ENCODE data around the gene AASS.

DNA sequence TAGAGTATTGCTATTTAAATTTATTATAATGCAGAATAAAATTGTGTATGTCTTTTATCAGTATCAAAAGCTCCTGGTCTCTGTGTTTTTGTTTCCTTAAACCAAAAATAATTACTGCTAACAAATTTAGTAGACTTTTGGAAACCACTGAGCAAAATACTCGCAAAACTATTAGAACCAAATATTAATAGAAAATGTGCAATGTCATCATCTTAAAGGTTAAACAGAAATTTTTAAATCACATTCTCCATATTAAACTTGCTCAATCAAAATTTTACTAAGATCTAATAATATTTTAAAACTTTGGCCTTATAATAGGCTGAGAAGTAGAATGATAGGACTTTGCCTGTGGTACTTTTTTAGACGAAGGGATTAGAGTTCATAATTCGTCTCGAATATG lies 48.4 kb downstream of the AASS start:
- TF ChIP-seq HNF4A (conservative IDR thresholded peaks at IDR 0.05) (no peak), RAD21 (IDR thresholded peaks at IDR 0.05) (no peak), GABPA (IDR thresholded peaks at IDR 0.05 in 1 of 2, conservative IDR thresholded peaks at IDR 0.05 in 1 of 2) (no peak), HNF4G (IDR thresholded peaks at IDR 0.05) (no peak), YY1 (IDR thresholded peaks at IDR 0.05) (no peak), FOXA1 (IDR thresholded peaks at IDR 0.05) (no peak)
- TF ChIP-seq, protein P1, sequence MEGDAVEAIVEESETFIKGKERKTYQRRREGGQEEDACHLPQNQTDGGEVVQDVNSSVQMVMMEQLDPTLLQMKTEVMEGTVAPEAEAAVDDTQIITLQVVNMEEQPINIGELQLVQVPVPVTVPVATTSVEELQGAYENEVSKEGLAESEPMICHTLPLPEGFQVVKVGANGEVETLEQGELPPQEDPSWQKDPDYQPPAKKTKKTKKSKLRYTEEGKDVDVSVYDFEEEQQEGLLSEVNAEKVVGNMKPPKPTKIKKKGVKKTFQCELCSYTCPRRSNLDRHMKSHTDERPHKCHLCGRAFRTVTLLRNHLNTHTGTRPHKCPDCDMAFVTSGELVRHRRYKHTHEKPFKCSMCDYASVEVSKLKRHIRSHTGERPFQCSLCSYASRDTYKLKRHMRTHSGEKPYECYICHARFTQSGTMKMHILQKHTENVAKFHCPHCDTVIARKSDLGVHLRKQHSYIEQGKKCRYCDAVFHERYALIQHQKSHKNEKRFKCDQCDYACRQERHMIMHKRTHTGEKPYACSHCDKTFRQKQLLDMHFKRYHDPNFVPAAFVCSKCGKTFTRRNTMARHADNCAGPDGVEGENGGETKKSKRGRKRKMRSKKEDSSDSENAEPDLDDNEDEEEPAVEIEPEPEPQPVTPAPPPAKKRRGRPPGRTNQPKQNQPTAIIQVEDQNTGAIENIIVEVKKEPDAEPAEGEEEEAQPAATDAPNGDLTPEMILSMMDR (IDR thresholded peaks at IDR 0.05; ENCODE audit: low read depth, low read length, missing input control): no peak
- TF ChIP-seq, protein P2, sequence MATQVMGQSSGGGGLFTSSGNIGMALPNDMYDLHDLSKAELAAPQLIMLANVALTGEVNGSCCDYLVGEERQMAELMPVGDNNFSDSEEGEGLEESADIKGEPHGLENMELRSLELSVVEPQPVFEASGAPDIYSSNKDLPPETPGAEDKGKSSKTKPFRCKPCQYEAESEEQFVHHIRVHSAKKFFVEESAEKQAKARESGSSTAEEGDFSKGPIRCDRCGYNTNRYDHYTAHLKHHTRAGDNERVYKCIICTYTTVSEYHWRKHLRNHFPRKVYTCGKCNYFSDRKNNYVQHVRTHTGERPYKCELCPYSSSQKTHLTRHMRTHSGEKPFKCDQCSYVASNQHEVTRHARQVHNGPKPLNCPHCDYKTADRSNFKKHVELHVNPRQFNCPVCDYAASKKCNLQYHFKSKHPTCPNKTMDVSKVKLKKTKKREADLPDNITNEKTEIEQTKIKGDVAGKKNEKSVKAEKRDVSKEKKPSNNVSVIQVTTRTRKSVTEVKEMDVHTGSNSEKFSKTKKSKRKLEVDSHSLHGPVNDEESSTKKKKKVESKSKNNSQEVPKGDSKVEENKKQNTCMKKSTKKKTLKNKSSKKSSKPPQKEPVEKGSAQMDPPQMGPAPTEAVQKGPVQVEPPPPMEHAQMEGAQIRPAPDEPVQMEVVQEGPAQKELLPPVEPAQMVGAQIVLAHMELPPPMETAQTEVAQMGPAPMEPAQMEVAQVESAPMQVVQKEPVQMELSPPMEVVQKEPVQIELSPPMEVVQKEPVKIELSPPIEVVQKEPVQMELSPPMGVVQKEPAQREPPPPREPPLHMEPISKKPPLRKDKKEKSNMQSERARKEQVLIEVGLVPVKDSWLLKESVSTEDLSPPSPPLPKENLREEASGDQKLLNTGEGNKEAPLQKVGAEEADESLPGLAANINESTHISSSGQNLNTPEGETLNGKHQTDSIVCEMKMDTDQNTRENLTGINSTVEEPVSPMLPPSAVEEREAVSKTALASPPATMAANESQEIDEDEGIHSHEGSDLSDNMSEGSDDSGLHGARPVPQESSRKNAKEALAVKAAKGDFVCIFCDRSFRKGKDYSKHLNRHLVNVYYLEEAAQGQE (IDR thresholded peaks at IDR 0.05): no peak
- TF ChIP-seq, protein P3, sequence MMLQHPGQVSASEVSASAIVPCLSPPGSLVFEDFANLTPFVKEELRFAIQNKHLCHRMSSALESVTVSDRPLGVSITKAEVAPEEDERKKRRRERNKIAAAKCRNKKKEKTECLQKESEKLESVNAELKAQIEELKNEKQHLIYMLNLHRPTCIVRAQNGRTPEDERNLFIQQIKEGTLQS (IDR thresholded peaks at IDR 0.05): no peak
- TF ChIP-seq, protein P4, sequence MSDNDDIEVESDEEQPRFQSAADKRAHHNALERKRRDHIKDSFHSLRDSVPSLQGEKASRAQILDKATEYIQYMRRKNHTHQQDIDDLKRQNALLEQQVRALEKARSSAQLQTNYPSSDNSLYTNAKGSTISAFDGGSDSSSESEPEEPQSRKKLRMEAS (IDR thresholded peaks at IDR 0.05): no peak

All from liver (tissue), 3 donors.